Measurements from ENCODE around the gene TFPI. TPM values are rescaled to one million over a fixed set of nuclear protein-coding genes. Genes with fewer than 3 reads are reported as not detected.

TFPI gene
- total and polyA plus RNA-seq, 2 donors (not counting 3 experiments of a cell fraction or from before 2014, with no cell fraction given) = 177 to 286 TPM

- ChIA-PET CTCF (interaction anchor here (1.1 to 7.5 kb wide), 8 partner anchors 10 to 46 kb away, joined by 3 to 71 read pairs (median 7); partner anchors contain the start of gene TFPI), POLR2A (interaction anchor here (0.6 to 2.5 kb wide), 4 partner anchors 9 to 30 kb away, joined by 5 to 7 read pairs (median 6); partner anchors contain the start of gene TFPI)
- H3K4me2 ChIP-seq (ENCODE audit: insufficient read depth, low read length) = peak overlapping the region; percentile 86
- H2AFZ ChIP-seq (ENCODE audit: low read depth, low read length) = no peak overlapping the region
- peak overlapping the region; percentile 73 for H3K9ac ChIP-seq (replicated peaks; ENCODE audit: extremely low read depth, insufficient read depth, low read length)
- DNase-seq (ENCODE audit: low read depth, low spot score) (peak; percentile 64), FAIRE-seq (no peak)
- BruUV-seq (replicated peaks) = TSS peak; percentile 9
- peaks cover 56% of the 10 kb centered on the region for H3K79me2 ChIP-seq (ENCODE audit: control insufficient read depth, insufficient read depth, low read length)
- no peaks in the 10 kb centered on the region for H4K20me1 ChIP-seq (replicated peaks; ENCODE audit: control insufficient read depth, extremely low read depth, insufficient read depth, low read length)
- peaks cover 94% of the 10 kb centered on the region for H3K4me1 ChIP-seq (ENCODE audit: control insufficient read depth, extremely low read depth, insufficient read depth, low read length)
- dilution Hi-C loops (cut with MboI; ENCODE audit: extremely low pct_ligation_motif_present, low sequenced_read_pairs) (no loop called here), intact Hi-C loops (cut with micrococcal nuclease) (loop anchor here (5.0 kb wide), 1 partner anchor 243 kb away; no protein-coding TSS in a partner anchor)
- H3K9me3 ChIP-seq (replicated peaks; ENCODE audit: control insufficient read depth, insufficient read depth, low read length) = no peaks in the 10 kb centered on the region
- H3K27ac ChIP-seq (ENCODE audit: insufficient read depth, low read depth, low read length) = peak overlapping the region; percentile 61
- H3K36me3 ChIP-seq (ENCODE audit: control insufficient read depth in 2 of 2, extremely low read depth in 1 of 2, insufficient read depth in 2 of 2, low read length in 2 of 2) = peaks cover 3 to 17% of the 10 kb centered on the region in 2 experiments
- TF ChIP-seq MYC (IDR thresholded peaks at IDR 0.05; ENCODE audit: low read depth, low read length) (no peak), CTCF (IDR thresholded peaks at IDR 0.05; ENCODE audit: extremely low read depth in 1 of 2, insufficient read depth in 1 of 2, low read depth in 1 of 2, low read length in 2 of 2) (no peak), POLR2AphosphoS5 (IDR thresholded peaks at IDR 0.05; ENCODE audit: insufficient read depth, low read depth, low read length) (no peak)
- no peaks in the 10 kb centered on the region for H3K27me3 ChIP-seq (ENCODE audit: control insufficient read depth in 2 of 2, insufficient read depth in 2 of 2, low read length in 2 of 2)
- peak overlapping the region in 1 of 3 experiments; percentile 41 for H3K4me3 ChIP-seq (replicated peaks in 1 of 3; ENCODE audit: insufficient read depth in 1 of 3, low read depth in 1 of 3, low read length in 3 of 3)
- H3K9me1 ChIP-seq (replicated peaks; ENCODE audit: control insufficient read depth, extremely low read depth, insufficient read depth, low read length) = no peaks in the 10 kb centered on the region
These were observed 8.9 kb downstream of the TFPI start for GRCh38 chr2:187545238-187545751.
